HEK293T (cell line): ENCODE measurements around the gene LRMDA.

Source experiments
- ARNT ChIP-seq: fragments of 450-650 bp; IDR thresholded peaks from 2 replicates; pipeline ENCODE4 v1.6.1; 2017; ENCODE audit warnings: mild to moderate bottlenecking
- ELF4 ChIP-seq: fragments of 450-650 bp; IDR thresholded peaks from 2 replicates; pipeline ENCODE4 v1.6.1; 2017; ENCODE audit warnings: antibody characterized with exemption
- FOXK2 ChIP-seq: fragments of 450-650 bp; IDR thresholded peaks from 2 replicates; pipeline ENCODE4 v1.6.1; 2016; ENCODE audit warnings: mild to moderate bottlenecking
- FOXM1 ChIP-seq: fragments of 450-650 bp; IDR thresholded peaks from 2 replicates; pipeline ENCODE4 v1.6.1; 2017; ENCODE audit warnings: mild to moderate bottlenecking, borderline replicate concordance
- HDGF ChIP-seq: fragments of 450-650 bp; IDR thresholded peaks from 2 replicates; pipeline ENCODE4 v1.6.1; 2017; ENCODE audit warnings: antibody characterized with exemption, borderline replicate concordance
- L3MBTL2 ChIP-seq: fragments of 450-650 bp; conservative IDR thresholded peaks from 2 replicates; pipeline ENCODE4 v1.6.1; 2016; ENCODE audit warnings: mild to moderate bottlenecking
- NFRKB ChIP-seq: fragments of 450-650 bp; IDR thresholded peaks from 2 replicates; pipeline ENCODE4 v1.6.1; 2016; ENCODE audit warnings: mild to moderate bottlenecking, moderate library complexity
- PKNOX1 ChIP-seq: fragments of 450-650 bp; IDR thresholded peaks from 2 replicates; pipeline ENCODE4 v1.6.1; 2016
- SP1 ChIP-seq: fragments of 450-650 bp; IDR thresholded peaks from 2 replicates; pipeline ENCODE4 v1.6.1; 2017
- SUZ12 ChIP-seq: fragments of 450-650 bp; IDR thresholded peaks from 2 replicates; pipeline ENCODE4 v1.6.1; 2016; ENCODE audit warnings: mild to moderate bottlenecking
- TARDBP ChIP-seq: fragments of 450-650 bp; IDR thresholded peaks from 2 replicates; pipeline ENCODE4 v1.6.1; 2016

DNA sequence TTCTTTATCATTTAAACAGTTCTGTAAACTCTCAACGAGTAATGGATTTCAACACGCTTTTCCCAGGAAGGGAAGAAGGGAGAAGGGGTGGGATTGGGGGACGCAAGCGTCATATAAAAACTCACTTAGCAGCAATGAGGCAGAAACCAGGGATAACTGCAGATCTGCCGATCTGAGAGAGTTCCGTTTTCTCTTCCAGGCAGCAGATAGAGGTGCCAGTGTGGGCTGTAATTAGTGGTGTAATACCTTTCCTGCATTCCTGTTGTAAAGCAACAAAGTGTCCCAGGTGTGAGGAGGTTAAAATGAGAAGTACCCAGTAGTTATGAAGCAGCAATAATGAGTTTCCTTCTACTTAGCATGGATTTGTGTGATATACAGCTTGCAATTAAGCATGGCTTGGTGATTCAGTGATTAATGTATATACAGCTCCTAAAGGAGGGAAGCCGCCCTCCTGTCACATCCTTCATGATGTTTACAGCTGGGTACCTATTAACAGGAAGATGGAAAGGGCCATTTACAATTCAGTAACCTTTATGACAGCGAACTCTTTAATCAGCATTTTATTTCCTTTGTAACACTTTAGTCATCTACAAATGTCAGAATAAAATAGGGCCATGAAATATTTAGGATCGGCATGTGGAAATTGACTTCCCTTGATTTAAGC, 271.9 kb downstream of the LRMDA start:
- TF ChIP-seq NFRKB (no peak), FOXM1 (peak; percentile 48; the same call in 1 of the 2 replicates), TARDBP (peak; percentile 46; the same call in 1 of the 2 replicates), ELF4 (no peak), FOXK2 (peak; percentile 80), HDGF (no peak), SUZ12 (no peak), L3MBTL2 (no peak), ARNT (peak; percentile 93), SP1 (no peak), PKNOX1 (peak; percentile 97)
